ENCODE results near the gene GATA6.

Gene GATA6

DNA sequence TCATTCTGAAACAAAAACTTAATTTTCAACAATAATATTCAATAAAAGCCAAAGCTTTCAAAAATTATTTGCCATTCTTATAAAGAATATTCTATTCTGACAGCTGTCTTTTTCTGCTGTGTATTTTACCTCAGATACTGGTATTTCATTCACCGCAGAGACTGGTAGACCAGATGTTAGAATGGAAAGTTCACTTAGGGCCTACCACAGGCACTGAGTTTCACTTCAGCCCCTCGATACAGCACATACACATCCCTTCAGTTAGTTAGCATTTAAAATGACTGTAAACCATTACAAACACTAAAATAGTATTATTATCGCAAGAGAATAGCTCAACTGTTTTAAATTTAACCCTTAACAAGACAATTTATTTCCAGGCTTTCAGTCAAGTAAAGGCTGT, 24.2 kb upstream of the GATA6 start:
- Histone ChIP-seq H3K4me3 (no peak overlapping the region), H3K4me2 (no peak overlapping the region), H3K9me3 (replicated peaks in 1 of 11) (no peaks in the 10 kb centered on the region), H3K27ac (no peak overlapping the region), H3K9ac (no peak overlapping the region), H3K36me3 (no peaks in the 10 kb centered on the region), H3K27me3 (no peaks in the 10 kb centered on the region), H3K4me1 (no peaks in the 10 kb centered on the region), H4K20me1 (no peaks in the 10 kb centered on the region)
- no peak for TF ChIP-seq Cebpa-rat (IDR thresholded peaks at IDR 0.05)

DNA sequence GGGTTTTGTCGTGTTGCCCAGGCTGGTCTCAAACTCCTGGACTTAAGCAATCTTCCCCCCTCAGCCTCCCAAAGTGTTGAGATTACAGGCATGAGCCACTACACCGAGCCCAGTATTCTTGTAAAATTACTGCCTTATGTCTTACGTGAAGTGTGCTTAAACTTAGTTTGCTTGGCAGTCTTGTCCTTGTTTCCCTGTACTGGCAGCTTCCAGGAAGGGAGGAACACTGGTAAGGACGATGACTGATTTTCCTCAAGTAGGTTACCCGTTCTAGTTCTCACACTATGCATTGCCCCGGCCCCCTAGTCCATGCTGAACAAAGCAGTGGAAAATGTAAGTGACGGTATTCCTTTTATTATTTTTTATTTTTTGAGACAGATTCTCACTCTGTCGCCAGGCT, 19.7 kb upstream of the GATA6 start:
- no peaks in the 10 kb centered on the region for H3K9me3 ChIP-seq (replicated peaks in 1 of 11)
- H4K20me1 ChIP-seq, result no peaks in the 10 kb centered on the region
- H3K4me3 ChIP-seq, result no peak overlapping the region
- H3K4me2 ChIP-seq, result no peak overlapping the region
- H3K27ac ChIP-seq, result no peak overlapping the region
- H3K4me1 ChIP-seq, result no peaks in the 10 kb centered on the region
- H3K27me3 ChIP-seq, result no peaks in the 10 kb centered on the region
- no peaks in the 10 kb centered on the region for H3K36me3 ChIP-seq
- no peak overlapping the region for H3K9ac ChIP-seq
- TF ChIP-seq Cebpa-rat (IDR thresholded peaks at IDR 0.05), result no peak

DNA sequence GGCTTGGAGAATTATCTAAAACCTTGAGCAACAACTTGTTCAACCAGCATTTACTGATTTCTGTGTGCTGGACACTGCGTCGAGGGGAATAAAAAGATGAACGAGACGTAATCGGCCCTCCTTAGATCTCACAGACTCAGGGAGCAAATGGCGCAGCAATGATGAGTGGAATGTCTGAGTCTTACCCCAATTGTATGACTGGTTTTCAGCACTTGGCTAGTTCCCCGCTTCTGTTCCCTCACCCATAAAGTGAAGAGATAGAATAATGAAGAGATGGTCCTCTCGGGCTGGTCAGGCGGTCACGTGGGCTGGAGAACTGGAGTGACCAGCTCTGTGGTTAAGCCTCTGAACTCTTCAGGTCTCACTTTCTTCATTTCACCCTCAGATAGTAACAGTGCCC, 17.3 kb upstream of the GATA6 start:
- H3K9me3 ChIP-seq (replicated peaks in 1 of 11), result no peaks in the 10 kb centered on the region
- H3K9ac ChIP-seq, result no peak overlapping the region
- no peak for TF ChIP-seq Cebpa-rat (IDR thresholded peaks at IDR 0.05)
- no peak overlapping the region for H3K4me2 ChIP-seq
- H3K27me3 ChIP-seq, result no peaks in the 10 kb centered on the region
- H3K4me1 ChIP-seq, result no peaks in the 10 kb centered on the region
- no peaks in the 10 kb centered on the region for H4K20me1 ChIP-seq
- H3K36me3 ChIP-seq, result no peaks in the 10 kb centered on the region
- H3K4me3 ChIP-seq, result no peak overlapping the region
- H3K27ac ChIP-seq, result no peak overlapping the region

DNA sequence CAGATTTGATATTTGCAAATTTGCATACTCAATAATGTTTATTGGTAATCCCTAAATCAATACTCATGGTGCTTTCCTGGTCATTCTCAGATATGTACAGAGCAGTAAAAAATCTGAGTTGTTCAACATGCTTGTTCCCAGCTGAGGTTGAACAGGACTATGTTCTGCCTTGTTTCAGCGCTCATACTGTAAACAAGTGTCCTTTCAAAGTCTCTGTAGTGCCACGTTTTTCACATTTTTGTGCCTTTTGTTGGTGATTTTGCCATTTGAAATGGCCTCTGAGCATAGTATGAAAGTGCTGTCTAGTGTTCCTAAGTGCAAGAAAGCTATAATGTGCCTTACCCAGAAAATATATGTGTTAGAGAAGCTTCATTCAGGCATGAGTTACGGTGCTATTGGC, 16.0 kb upstream of the GATA6 start:
- Histone ChIP-seq H3K9me3 (replicated peaks in 1 of 11) (no peaks in the 10 kb centered on the region), H3K9ac (no peak overlapping the region), H3K27ac (no peak overlapping the region), H3K4me2 (no peak overlapping the region), H4K20me1 (no peaks in the 10 kb centered on the region), H3K4me3 (no peak overlapping the region), H3K27me3 (no peaks in the 10 kb centered on the region), H3K36me3 (no peaks in the 10 kb centered on the region), H3K4me1 (no peaks in the 10 kb centered on the region)
- no peak for TF ChIP-seq Cebpa-rat (IDR thresholded peaks at IDR 0.05)

DNA sequence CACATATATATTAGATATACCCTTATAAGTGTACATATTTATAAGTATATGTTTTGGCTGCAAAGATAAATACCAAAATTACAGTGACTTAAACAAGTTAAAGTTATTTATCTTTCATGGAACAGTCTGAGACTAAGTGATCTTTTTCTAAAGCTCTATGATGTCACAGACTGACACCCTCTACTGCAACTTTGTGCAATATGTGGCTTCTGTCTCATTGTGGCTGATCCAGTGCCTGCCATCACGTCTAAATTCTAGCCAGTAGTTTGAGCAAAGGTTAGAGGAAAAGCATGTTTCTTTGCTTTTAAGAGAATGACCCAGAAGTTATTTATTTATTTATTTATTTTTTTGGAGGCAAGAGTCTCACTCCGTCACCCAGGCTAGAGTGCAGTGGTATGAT, 13.8 kb upstream of the GATA6 start:
- no peaks in the 10 kb centered on the region for H3K36me3 ChIP-seq
- no peak overlapping the region for H3K4me2 ChIP-seq
- H3K4me3 ChIP-seq, result no peak overlapping the region
- no peaks in the 10 kb centered on the region for H3K9me3 ChIP-seq (replicated peaks in 1 of 11)
- no peak overlapping the region for H3K9ac ChIP-seq
- H3K4me1 ChIP-seq, result no peaks in the 10 kb centered on the region
- H3K27me3 ChIP-seq, result no peaks in the 10 kb centered on the region
- H4K20me1 ChIP-seq, result no peaks in the 10 kb centered on the region
- no peak overlapping the region for H3K27ac ChIP-seq
- TF ChIP-seq Cebpa-rat (IDR thresholded peaks at IDR 0.05), result no peak

DNA sequence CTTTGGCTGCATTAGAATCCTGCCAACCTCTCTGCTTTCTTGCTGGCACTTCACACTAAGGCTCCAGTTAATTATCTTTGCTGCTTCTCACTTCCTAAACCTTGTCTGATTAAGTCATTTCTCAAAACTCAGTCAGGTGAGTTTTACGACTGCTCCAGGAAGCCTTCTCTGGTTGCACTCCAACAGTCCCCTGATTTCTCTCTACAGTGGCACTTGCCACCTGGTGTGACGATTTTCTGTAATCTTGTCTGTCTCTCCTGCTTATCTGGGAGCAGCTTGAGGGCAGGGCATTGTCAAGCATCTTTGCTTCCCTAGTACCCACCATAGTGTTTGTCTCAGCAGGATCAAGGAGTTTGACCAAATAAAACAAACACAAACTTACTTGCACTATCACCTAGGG, 10.4 kb upstream of the GATA6 start:
- Histone ChIP-seq H3K4me3 (no peak overlapping the region), H3K27ac (no peak overlapping the region), H3K4me2 (no peak overlapping the region), H3K4me1 (no peaks in the 10 kb centered on the region), H3K36me3 (no peaks in the 10 kb centered on the region), H3K9ac (no peak overlapping the region), H3K9me3 (replicated peaks in 1 of 11) (no peaks in the 10 kb centered on the region), H3K27me3 (peaks cover 2 to 12% (median 8%) of the 10 kb centered on the region in 11 experiments; a peak in 21 of 22 replicates), H4K20me1 (no peaks in the 10 kb centered on the region)
- TF ChIP-seq Cebpa-rat (IDR thresholded peaks at IDR 0.05), result no peak

DNA sequence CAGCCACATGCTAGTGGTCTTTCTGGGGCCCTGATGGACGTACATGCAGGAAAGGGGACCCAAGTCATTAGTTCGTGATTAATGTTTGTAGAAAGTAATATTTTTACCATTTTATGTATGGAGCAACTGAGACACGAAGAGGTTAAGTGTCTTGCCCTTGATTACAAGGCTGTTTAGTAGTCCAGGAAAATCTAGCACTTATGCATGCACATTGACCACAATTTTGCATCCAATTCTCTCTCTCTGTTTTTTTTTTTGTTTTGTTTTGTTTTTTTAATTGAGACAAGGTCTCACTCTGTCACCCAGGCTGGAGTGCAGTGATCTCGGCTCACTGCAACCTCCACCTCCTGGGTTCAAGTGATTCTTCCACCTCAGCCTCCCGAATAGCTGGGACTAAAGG, 8.3 kb upstream of the GATA6 start:
- Histone ChIP-seq H3K27me3 (peaks cover 22 to 32% (median 29%) of the 10 kb centered on the region in 11 experiments), H4K20me1 (peaks cover 0 to 2% (median 0%) of the 10 kb centered on the region in 11 experiments; a peak in 3 of 22 replicates), H3K4me1 (no peaks in the 10 kb centered on the region), H3K27ac (no peak overlapping the region), H3K9me3 (replicated peaks in 1 of 11) (peaks cover under 1 to 15% (median 12%) of the 10 kb centered on the region in 11 experiments; a peak in 16 of 22 replicates), H3K4me2 (no peak overlapping the region), H3K4me3 (no peak overlapping the region), H3K9ac (no peak overlapping the region), H3K36me3 (no peaks in the 10 kb centered on the region)
- TF ChIP-seq Cebpa-rat (IDR thresholded peaks at IDR 0.05), result no peak

DNA sequence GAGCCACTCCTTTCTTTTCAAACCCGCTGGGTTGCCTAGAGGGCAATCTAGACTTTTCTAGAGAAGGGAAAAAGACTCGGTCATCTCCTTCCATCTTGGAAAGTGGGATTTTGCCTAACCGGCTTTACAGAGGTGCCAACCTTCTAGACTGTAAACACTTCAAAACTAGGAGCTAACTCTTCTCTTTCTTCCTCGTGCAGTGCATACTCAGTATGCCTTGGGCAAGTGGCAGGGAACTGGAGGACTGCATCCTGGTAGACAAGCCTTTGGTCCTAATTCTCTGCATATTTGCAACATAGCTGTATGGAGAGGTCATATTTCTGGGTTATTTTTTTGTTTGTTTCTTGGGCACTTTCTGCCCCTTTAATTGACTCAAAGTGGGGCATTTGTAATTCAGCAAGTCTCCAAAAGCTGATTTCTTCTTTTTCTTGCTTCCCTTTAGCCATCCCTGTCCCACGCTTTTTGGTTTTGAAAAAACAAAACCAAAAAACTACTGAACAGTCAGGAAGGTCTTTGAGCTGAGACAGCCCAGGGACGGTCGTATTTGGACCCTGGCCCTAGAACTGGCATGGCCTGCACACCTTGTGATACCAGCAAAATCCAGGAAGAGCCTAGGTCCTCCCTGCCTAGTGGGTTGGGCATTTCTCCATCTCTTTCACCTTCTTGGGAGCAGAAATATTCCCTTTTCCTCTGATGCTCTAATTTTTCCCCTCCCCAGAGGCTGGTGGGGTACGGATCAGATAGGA, 5.8 kb upstream of the GATA6 start:
- Histone ChIP-seq H3K4me3 (no peak overlapping the region), H3K9me3 (replicated peaks in 1 of 11) (peaks cover 12 to 31% (median 23%) of the 10 kb centered on the region in 11 experiments; a peak in 19 of 22 replicates), H3K36me3 (no peaks in the 10 kb centered on the region), H3K27ac (no peak overlapping the region), H3K9ac (no peak overlapping the region), H3K27me3 (peaks cover 47 to 57% (median 54%) of the 10 kb centered on the region in 11 experiments), H3K4me2 (no peak overlapping the region), H3K4me1 (peaks cover 3 to 11% (median 8%) of the 10 kb centered on the region in 10 experiments; a peak in 16 of 20 replicates), H4K20me1 (peaks cover 0 to 12% (median 9%) of the 10 kb centered on the region in 11 experiments; a peak in 7 of 22 replicates)
- no peak for TF ChIP-seq Cebpa-rat (IDR thresholded peaks at IDR 0.05)

DNA sequence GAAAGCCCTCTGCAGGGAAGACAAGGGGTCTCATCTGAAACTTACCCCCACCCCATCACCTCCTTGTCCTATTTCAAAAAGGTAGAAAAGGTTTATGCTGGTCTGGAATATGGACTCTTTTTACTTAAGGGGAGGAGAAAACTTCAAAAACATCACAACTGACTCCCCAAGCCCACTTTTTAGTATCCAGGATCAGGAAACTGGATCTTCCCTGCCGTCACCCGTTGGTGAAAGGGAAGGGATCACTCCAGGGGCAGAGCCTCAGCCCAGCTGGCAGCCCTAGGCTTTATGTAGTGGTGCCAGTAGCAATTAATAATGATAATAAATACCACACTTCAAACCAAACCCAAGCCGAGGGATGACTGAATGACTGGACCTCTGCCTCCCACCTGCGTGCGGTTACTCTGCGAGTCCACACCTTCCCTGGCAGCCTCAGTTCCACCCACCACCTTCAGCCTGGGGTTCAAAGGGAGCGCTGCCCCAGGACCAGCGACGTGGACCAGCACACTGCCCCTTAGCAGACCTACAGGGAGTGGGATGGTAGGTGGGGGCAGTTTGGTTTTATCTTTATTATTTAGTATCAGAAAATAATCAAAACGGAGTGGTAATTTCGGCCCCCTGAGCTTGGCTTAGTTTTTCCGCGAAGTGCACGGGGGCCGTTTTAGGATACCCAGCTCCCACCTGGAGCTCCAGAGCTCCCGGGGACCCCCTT, 4.9 kb upstream of the GATA6 start:
- no peak overlapping the region for H3K4me3 ChIP-seq
- TF ChIP-seq Cebpa-rat (IDR thresholded peaks at IDR 0.05), result no peak
- H3K4me1 ChIP-seq, result peaks cover 3 to 12% (median 8%) of the 10 kb centered on the region in 10 experiments; a peak in 16 of 20 replicates
- H3K9ac ChIP-seq, result no peak overlapping the region
- peaks cover 0 to 12% (median 9%) of the 10 kb centered on the region in 11 experiments; a peak in 7 of 22 replicates for H4K20me1 ChIP-seq
- no peak overlapping the region for H3K4me2 ChIP-seq
- H3K9me3 ChIP-seq (replicated peaks in 1 of 11), result peaks cover 12 to 31% (median 23%) of the 10 kb centered on the region in 11 experiments; a peak in 19 of 22 replicates
- no peak overlapping the region for H3K27ac ChIP-seq
- peaks cover 48 to 63% (median 56%) of the 10 kb centered on the region in 11 experiments for H3K27me3 ChIP-seq
- no peaks in the 10 kb centered on the region for H3K36me3 ChIP-seq

Data from BLaER1 treated with 17β-estradiol and CSF1 and Interleukin-3, amounts not matched to agents 10 nM and 100 nM (cell line).